ENCODE results near the gene FLOT2.
"Not testable (repeated sequence)": the region's sequence is repeated elsewhere in the genome, so short reads cannot be mapped to it uniquely, and the experiment has no call there.

Gene FLOT2

DNA sequence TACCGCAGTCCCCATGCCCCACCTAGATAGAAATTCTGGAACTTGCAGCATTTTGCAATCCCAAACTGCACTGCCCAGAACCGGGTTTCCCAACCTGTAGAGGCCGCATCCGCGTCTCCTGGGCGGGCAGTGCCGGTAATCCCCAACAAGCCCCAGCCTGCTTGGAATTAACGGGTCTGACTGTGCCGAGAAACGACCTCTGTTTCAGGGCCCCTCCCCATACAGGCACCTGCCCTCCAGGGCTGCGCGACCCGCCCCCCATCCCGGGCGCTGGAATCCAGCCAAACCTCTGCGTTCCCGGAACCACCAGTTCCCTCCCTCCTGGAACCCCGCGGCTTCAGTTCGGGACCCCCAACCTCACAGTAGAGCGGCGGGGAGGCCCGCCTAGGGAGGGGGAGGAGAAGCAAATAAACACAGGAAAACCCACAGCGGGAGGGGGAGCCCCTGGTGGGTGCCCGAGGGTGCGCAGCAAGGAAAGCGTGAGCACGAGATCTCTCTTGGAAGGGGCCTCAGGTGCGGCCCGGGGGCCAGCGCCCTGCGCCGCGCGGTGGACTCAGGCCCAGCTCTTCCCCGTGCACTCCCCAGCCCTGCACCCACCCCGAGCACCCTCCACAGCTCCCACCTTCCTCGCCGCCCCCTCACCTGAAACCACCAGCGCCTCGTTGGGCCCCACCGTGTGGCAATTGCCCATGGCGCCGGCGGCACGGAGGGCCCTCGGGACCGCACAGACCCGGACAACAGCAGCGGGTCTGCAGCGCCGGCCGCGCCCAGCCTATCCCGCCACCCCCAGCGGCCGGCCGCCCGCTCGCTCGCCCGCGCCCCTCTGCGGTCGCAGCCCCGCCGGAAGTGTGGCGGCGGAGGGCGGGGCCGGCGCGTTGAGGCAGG, at the start of gene FLOT2:
TSS of gene FLOT2 (minus strand) at position 850 of the 885 bp plus-strand sequence. CDS start at position 691, 159 bp downstream.
- no peak for DNase-seq

DNA sequence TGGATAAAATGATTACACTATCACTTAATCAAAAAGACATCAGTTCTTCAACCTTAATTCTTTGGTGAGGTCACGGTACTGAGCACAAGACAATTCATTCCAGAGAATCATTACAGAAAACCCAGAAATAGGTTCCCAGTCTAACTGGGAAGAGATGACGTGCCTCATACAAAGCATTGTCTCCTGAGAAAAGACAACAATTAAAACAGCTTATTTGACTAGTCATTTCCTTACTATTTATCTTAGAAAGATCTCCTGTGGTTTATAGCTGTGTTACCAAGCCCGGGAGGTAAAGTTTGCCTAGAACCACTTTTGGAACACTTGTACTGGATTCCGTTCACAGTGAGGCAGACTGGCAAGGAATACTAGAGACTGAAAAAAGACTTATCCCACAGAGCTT, 48.7 kb upstream of the FLOT2 start:
- no peak for DNase-seq

GRCh38 chr17:28944862-28945741, 47.6 kb upstream of the FLOT2 start:
- DNase-seq: no peak

DNA sequence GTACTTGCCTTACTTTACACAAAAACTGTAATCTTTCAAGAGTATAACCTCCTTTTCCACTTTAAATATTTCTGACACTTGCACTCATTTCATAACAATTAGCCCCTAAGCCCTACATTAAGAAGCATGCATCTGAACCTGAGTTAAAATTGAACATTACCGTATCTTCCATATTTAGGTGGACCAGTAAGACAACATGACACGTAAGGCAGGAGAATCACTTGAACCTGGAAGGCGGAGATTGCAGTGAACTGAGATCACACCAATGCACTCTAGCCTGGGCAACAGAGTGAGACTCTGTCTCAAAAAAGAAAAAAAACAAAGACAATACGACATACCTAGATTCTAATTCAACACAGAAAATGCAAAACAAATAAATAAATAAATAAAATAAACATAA, 46.8 kb upstream of the FLOT2 start:
- no peak for DNase-seq

DNA sequence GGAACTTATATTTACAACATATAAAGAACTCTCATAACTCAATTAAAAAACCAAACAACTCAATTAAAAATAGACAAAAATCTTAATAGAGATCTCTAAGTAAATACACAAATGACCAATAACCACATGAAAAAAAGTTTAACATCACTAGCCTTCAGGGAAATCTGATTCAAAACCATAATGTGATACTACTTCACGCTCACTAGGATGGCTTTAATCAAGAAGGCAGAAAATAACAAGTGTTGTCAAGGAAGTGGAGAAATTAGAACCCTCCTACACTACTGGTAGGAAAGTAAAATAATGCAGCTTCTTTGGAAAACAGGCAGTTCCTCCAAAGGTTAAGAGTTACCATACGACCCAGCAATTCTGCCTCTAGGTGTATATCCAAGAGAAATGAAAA, 45.4 kb upstream of the FLOT2 start:
- no peak for DNase-seq

DNA sequence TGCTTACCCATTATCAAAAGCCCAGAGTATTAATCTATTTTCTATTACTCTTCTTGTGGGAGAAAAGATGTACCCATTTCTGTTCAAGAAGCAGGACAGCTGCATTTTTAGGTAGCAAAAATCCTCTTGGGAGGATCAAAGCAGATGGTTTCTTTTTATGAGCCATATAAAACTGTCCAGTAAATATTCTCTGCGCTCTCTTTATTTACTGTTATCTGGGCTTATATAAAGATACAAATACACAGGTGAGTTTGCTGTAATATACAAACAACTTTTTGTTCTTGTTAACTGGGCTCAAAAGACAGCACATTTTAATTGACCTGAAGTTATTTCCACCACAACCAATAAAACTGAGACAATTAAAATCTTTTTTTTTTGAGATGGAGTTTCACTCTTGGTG, 43.7 kb upstream of the FLOT2 start:
- no peak for DNase-seq

DNA sequence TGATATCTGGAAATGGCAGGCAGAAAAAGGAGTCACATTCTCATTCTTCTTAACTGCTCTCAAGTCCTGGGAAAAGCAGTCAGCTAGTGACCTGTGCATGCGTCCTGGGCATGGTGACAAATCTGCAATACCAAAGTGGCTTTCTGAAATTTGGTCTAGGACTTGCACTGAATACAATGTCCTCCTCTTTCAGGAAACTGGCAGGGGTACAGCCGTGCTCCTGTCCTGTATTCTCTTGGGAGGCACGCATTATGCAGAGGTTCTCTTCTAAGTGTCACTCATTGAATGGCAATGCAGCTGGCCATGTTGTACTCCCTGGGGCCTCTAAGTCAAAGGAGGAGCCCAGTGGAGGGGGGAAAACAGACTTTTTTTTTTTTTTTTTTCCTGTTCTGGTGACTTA, 43.1 kb upstream of the FLOT2 start:
- DNase-seq: no peak

GRCh38 chr17:28940142-28940541, 42.6 kb upstream of the FLOT2 start:
- no peak for DNase-seq

DNA sequence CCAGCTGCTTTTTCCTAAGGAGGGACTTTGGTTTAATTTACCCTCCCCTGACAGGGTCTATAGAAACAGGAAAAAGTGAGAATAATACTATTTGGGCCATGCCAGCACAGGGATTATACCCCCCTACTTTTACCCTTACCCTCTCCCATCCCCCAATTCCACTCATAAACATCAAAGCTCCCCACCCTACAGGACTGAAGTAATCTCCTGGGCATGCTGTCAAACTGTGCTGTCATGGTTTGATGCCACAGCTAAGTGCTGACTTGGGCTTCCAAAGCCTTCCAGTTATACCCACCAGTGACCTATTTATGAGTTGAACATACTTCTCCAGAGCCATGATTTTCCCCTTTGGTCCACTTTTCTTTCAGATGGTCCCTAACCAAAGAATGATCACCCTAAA, 41.0 kb upstream of the FLOT2 start:
- DNase-seq: no peak

DNA sequence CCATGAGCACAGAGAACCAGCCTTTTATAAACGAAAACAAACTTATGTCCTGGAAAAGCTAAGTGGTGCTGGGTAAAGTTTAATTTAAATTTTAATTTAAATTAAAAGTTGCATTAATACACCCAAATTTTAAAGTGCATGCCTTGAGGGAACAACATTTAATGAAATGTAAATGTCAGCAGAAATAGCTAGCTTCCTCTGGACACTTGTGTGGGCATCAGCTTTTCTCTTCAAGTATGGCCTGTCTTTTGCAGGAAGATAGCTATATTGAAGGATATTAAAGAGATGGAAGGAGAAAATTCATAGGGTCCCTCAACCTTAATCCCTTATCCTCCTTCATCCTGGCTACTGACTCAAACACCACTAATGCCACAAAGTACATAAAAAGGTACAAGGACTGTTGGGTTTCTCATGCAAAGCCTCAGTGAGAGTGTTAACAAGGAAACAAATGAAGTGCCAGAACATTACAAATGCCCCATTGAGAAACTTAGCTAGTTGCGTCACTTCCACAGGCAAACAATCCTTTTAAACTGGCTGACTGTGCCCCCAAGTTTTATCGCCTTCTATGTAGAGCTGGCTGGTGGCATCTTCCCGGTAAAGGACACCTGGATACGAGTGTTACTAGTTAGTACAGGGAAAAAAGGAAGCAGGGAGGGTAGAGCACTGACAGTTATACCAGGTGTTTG, 39.7 kb upstream of the FLOT2 start:
- DNase-seq: no peak

DNA sequence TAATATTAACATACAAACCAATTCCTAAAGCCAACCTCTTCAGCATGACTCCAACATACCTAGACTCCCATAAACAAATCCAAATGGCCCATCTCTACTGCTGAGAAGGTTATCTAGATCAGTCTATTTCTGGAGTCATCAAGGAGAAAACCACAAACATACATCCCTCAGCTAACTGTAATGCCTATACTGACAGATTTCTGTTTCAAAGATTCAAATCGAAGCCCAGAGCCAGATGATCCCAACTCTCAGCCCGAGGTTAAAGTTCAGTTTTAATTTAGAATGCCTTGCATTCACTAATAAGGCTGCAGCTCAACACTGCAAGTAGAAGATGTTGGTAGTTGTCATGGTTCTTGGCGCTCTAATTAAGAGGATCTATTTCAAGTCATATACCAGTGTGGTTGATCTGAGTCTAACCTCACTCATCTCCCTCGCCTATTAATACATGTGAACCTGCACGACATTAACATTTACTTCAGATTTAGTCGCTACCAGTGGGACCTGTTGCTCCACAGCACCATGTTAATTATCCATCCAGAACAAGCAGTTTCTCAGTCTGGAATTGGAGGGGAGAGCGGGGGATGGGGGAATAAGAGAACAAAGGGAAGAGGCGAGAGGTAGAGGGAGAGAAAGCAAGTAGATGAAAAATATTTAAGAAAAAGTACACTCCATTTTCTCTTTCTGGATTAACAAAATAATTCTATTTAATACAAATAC, 38.4 kb upstream of the FLOT2 start:
- no peak for DNase-seq

- not testable (repeated sequence) for DNase-seq
Observed at GRCh38 chr17:28934508-28934907, 37.0 kb upstream of the FLOT2 start.

DNA sequence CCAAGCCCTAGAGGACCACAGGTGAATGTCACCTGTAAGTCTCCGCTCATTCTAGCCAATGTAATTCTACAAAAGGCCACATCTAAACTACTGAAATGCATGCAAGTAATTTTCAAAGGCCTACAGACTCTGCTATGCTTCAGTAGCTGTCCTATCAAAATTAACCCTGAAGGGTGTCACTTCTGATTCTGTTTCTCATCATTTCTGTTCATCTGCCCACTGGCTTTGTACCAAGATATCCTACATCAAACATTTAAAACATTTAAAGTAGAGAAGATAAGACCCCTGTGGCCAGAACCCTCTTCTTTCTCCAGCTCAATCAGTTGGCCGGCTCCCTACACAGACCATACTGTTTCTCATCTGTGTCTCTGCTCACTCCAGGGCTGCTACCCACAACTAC, 32.3 kb upstream of the FLOT2 start:
- DNase-seq: no peak

DNA sequence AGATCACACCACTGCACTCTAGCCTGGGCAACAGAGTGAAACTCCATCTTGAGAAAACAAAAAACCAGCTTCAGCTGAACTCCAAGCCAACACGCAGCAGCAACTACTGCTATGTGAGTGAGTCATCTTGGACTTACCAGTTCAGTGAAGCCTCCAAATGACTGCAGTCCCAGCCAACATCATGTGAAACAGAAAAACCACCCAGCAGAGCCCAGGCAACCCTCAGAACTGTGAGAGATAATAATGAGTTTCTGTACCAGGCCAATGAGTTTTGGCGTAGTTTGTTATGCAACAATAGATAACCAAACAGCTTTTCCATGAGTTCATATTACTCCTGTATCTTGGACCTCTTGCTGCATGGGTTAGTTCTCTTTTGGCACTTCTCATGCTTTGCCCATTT, 30.5 kb upstream of the FLOT2 start:
- DNase-seq: no peak

GRCh38 chr17:28926786-28927185, 29.3 kb upstream of the FLOT2 start:
- no peak for DNase-seq

- no peak for DNase-seq
Observed at GRCh38 chr17:28926366-28926765, 28.8 kb upstream of the FLOT2 start.

GRCh38 chr17:28925912-28926365, 28.4 kb upstream of the FLOT2 start:
- no peak for DNase-seq

GRCh38 chr17:28920201-28920600, 22.7 kb upstream of the FLOT2 start:
- DNase-seq: no peak

DNA sequence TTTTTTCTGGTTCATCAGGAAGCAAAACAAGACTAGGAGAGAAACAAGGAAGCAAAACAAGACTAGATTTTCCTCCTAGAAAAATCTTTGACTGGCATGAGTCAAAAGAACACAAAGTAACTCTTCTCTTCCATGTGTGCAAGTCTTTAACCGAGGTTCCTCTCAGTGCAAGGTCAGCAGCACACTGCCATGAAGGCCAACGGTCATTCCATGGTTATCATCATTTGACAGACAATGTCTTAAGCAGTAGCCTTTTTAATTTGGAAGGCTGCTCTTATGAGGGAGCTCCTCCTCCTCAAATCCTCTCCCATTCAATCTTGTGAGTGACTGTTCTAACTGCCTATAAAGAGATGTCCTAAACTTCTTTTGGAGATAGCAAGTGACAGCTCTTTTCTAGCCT, 20.8 kb upstream of the FLOT2 start:
- no peak for DNase-seq

DNA sequence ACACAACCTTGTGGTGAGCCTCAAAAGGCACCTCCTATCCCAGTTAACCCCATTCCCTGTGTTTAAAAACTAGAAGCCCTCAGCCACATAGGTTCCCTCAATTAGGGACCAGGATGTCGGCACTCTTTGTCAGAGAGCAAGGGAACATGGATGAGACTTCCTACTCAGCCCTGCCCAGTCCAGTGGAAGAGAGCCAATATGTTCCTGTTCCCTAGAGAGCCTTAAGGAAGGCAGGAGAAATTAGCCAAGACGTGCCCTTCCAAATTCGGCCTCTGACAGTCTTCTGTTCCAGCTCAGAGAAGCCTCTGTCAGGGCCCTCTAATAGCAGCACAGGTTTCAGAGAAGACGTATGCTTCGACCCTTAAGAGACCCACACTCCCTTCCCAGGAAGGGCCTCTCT, 19.9 kb upstream of the FLOT2 start:
- no peak for DNase-seq

DNA sequence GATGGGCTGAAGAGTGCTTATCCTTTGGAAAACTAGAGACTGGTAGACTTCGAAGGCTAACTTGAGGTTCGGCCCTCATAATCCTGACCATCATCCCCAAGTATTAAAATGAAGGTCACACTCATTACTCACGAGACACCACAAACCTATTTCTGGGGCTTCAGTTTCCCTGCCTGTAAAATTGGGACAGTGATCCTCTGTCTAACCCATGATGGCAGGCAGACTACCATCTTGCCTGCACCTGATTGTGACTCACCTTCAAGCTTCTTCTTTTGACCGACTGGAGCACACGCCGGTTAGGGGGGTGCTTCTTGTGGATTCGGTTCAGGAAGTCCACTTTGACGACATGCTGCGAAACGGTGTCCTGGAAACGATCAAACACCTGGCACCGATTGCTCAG, 19.5 kb upstream of the FLOT2 start:
- DNase-seq: no peak

DNA sequence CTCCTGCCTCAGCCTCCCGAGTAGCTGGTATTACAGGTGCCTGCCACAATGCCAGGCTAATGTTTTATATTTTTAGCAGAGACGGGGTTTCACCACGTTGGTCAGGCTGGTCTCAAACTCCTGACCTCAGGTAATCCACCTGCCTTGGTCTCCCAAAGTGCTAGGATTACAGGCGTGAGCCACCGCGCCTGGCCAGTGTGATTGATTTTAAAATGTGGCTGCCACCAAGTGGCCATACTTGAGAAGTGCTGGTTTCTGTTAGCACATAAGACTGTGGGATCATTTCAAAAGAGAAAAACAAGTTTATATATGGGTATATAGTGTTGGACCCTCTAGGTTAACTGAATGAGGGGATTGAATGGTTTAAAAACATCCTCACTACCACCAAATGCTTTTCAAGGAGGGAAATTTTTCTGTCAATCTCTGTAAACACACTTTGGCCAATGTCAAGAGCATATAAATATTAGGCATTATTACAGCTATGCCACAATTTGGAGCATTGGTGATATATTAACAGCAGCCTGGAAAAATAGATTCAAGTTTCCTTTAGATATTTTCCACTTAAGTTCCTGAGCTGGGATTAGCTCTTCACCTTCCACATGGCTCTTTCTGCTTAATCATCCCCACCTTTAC, 18.9 kb upstream of the FLOT2 start:
- no peak for DNase-seq

Data from NCI-H2029 treated with DMSO at 0.1 percent for 48 hours (cell line).